ENCODE results near the gene TCF4. TPM values are rescaled to one million over a fixed set of nuclear protein-coding genes. Genes with fewer than 3 reads are reported as not detected.

TCF4 gene
- total and polyA plus RNA-seq, 2 donors = 46.3 to 464 TPM

- Histone ChIP-seq H3K36me3 (ENCODE audit: insufficient read depth) (no peaks in the 10 kb centered on the region), H3K4me3 (ENCODE audit: low read depth, low read length) (no peak overlapping the region), H3K27ac (ENCODE audit: low read depth) (no peak overlapping the region), H3K4me1 (ENCODE audit: insufficient read depth) (no peaks in the 10 kb centered on the region)
- no peak for DNase-seq (ENCODE audit: extremely low spot score)
- 95% methylated on average over 2 of the region's 2 CpGs for WGBS
These were observed 247.0 kb downstream of the TCF4 start for GRCh38 chr18:55340998-55341397.

- Histone ChIP-seq H3K36me3 (ENCODE audit: insufficient read depth) (no peaks in the 10 kb centered on the region), H3K27ac (ENCODE audit: low read depth) (no peak overlapping the region), H3K4me1 (ENCODE audit: insufficient read depth) (no peaks in the 10 kb centered on the region), H3K4me3 (ENCODE audit: low read depth, low read length) (no peak overlapping the region)
- WGBS = 73% methylated on average over 7 of the region's 7 CpGs
- DNase-seq (ENCODE audit: extremely low spot score) = no peak
These were observed 248.0 kb downstream of the TCF4 start for GRCh38 chr18:55339990-55340389.

GRCh38 chr18:55338978-55339650 is 248.9 kb downstream of the TCF4 start:
- WGBS = 60% methylated on average over 8 of the region's 8 CpGs
- H3K4me3 ChIP-seq (ENCODE audit: low read depth, low read length) = no peak overlapping the region
- H3K27ac ChIP-seq (ENCODE audit: low read depth) = no peak overlapping the region
- H3K4me1 ChIP-seq (ENCODE audit: insufficient read depth) = no peaks in the 10 kb centered on the region
- no peak for DNase-seq (ENCODE audit: extremely low spot score)
- H3K36me3 ChIP-seq (ENCODE audit: insufficient read depth) = no peaks in the 10 kb centered on the region

- H3K27ac ChIP-seq (ENCODE audit: low read depth) = peak overlapping the region; percentile 53
- no peak overlapping the region for H3K4me3 ChIP-seq (ENCODE audit: low read depth, low read length)
- 66% methylated on average over 13 of the region's 13 CpGs for WGBS
- no peaks in the 10 kb centered on the region for H3K4me1 ChIP-seq (ENCODE audit: insufficient read depth)
- no peaks in the 10 kb centered on the region for H3K36me3 ChIP-seq (ENCODE audit: insufficient read depth)
- no peak for DNase-seq (ENCODE audit: extremely low spot score)
These were observed 250.0 kb downstream of the TCF4 start for GRCh38 chr18:55337908-55338521.

- Histone ChIP-seq H3K36me3 (ENCODE audit: insufficient read depth) (no peaks in the 10 kb centered on the region), H3K4me3 (ENCODE audit: low read depth, low read length) (no peak overlapping the region), H3K4me1 (ENCODE audit: insufficient read depth) (no peaks in the 10 kb centered on the region), H3K27ac (ENCODE audit: low read depth) (no peak overlapping the region)
- WGBS = 91% methylated on average over 4 of the region's 4 CpGs
- DNase-seq (ENCODE audit: extremely low spot score) = no peak
These were observed 250.9 kb downstream of the TCF4 start for GRCh38 chr18:55337138-55337537.

- H3K4me1 ChIP-seq (ENCODE audit: insufficient read depth) = no peaks in the 10 kb centered on the region
- H3K27ac ChIP-seq (ENCODE audit: low read depth) = no peak overlapping the region
- WGBS = 89% methylated on average over 3 of the region's 3 CpGs
- H3K36me3 ChIP-seq (ENCODE audit: insufficient read depth) = no peaks in the 10 kb centered on the region
- H3K4me3 ChIP-seq (ENCODE audit: low read depth, low read length) = no peak overlapping the region
- no peak for DNase-seq (ENCODE audit: extremely low spot score)
These were observed 251.4 kb downstream of the TCF4 start for GRCh38 chr18:55336438-55337100.

- DNase-seq (ENCODE audit: extremely low spot score) = no peak
- Histone ChIP-seq H3K4me3 (ENCODE audit: low read depth, low read length) (no peak overlapping the region), H3K27ac (ENCODE audit: low read depth) (no peak overlapping the region), H3K36me3 (ENCODE audit: insufficient read depth) (no peaks in the 10 kb centered on the region), H3K4me1 (ENCODE audit: insufficient read depth) (no peaks in the 10 kb centered on the region)
- 73% methylated on average over 4 of the region's 4 CpGs for WGBS
These were observed 253.1 kb downstream of the TCF4 start for GRCh38 chr18:55334875-55335274.

- WGBS = 73% methylated on average over 2 of the region's 2 CpGs
- Histone ChIP-seq H3K4me1 (ENCODE audit: insufficient read depth) (no peaks in the 10 kb centered on the region), H3K36me3 (ENCODE audit: insufficient read depth) (no peaks in the 10 kb centered on the region), H3K27ac (ENCODE audit: low read depth) (no peak overlapping the region), H3K4me3 (ENCODE audit: low read depth, low read length) (no peak overlapping the region)
- no peak for DNase-seq (ENCODE audit: extremely low spot score)
These were observed 256.7 kb downstream of the TCF4 start for GRCh38 chr18:55331301-55331700.

GRCh38 chr18:55328301-55328700 is 259.7 kb downstream of the TCF4 start:
- Histone ChIP-seq H3K36me3 (ENCODE audit: insufficient read depth) (no peaks in the 10 kb centered on the region), H3K4me3 (ENCODE audit: low read depth, low read length) (no peak overlapping the region), H3K27ac (ENCODE audit: low read depth) (no peak overlapping the region), H3K4me1 (ENCODE audit: insufficient read depth) (no peaks in the 10 kb centered on the region)
- no peak for DNase-seq (ENCODE audit: extremely low spot score)
- WGBS = 69% methylated on average over 4 of the region's 4 CpGs

- Histone ChIP-seq H3K36me3 (ENCODE audit: insufficient read depth) (no peaks in the 10 kb centered on the region), H3K4me3 (ENCODE audit: low read depth, low read length) (no peak overlapping the region), H3K27ac (ENCODE audit: low read depth) (no peak overlapping the region), H3K4me1 (ENCODE audit: insufficient read depth) (no peaks in the 10 kb centered on the region)
- 97% methylated on average over 1 of the region's 1 CpG for WGBS
- DNase-seq (ENCODE audit: extremely low spot score) = no peak
These were observed 260.5 kb downstream of the TCF4 start for GRCh38 chr18:55327454-55327853.

GRCh38 chr18:55326134-55326533 is 261.9 kb downstream of the TCF4 start:
- Histone ChIP-seq H3K4me1 (ENCODE audit: insufficient read depth) (no peaks in the 10 kb centered on the region), H3K27ac (ENCODE audit: low read depth) (no peak overlapping the region), H3K36me3 (ENCODE audit: insufficient read depth) (no peaks in the 10 kb centered on the region), H3K4me3 (ENCODE audit: low read depth, low read length) (no peak overlapping the region)
- no peak for DNase-seq (ENCODE audit: extremely low spot score)

GRCh38 chr18:55324166-55324565 is 263.8 kb downstream of the TCF4 start:
- no peak for DNase-seq (ENCODE audit: extremely low spot score)
- no peak overlapping the region for H3K4me3 ChIP-seq (ENCODE audit: low read depth, low read length)
- 89% methylated on average over 5 of the region's 5 CpGs for WGBS
- no peaks in the 10 kb centered on the region for H3K4me1 ChIP-seq (ENCODE audit: insufficient read depth)
- no peaks in the 10 kb centered on the region for H3K36me3 ChIP-seq (ENCODE audit: insufficient read depth)
- H3K27ac ChIP-seq (ENCODE audit: low read depth) = no peak overlapping the region

GRCh38 chr18:55323051-55323994 is 264.7 kb downstream of the TCF4 start:
- WGBS = 49% methylated on average over 10 of the region's 10 CpGs

More at GRCh38 chr18:55323051-55323994, 264.7 kb downstream of the TCF4 start:
- no peaks in the 10 kb centered on the region for H3K4me1 ChIP-seq (ENCODE audit: insufficient read depth)
- no peak for DNase-seq (ENCODE audit: extremely low spot score)
- peak overlapping the region; percentile 57 for H3K4me3 ChIP-seq (ENCODE audit: low read depth, low read length)
- H3K36me3 ChIP-seq (ENCODE audit: insufficient read depth) = no peaks in the 10 kb centered on the region
- peak overlapping the region; percentile 85 for H3K27ac ChIP-seq (ENCODE audit: low read depth)
